CD4-positive, alpha-beta memory T cell (primary cell): ENCODE data around the gene MMP28. TPM values are rescaled to one million over a fixed set of nuclear protein-coding genes. Genes with fewer than 3 reads are reported as not detected.

ENCODE experiments used
- CTCF ChIA-PET: fragments of 350-600 bp; sonication (Branson Sonifier 250); formaldehyde crosslinking; loops from one replicate; lab custom pipeline; 2021; ENCODE audit warnings: inconsistent platforms; ENCODE audit not compliant: partially characterized antibody; lab: Charles Lee
- POLR2A ChIA-PET: fragments of 350-600 bp; sonication (Branson Sonifier 250); formaldehyde crosslinking; loops from one replicate; lab custom pipeline; 2021; ENCODE audit not compliant: partially characterized antibody; lab: Charles Lee
- DNase-seq, 5 donors: peaks; one replicate each; pipeline versions ENCODE4 v3.0.0 to v3.0.0-alpha.2; 2020 to 2022; ENCODE audit warnings: mixed read lengths in 1 of 5
- H3K27ac ChIP-seq: one replicate; pipeline ENCODE4 v1.7.0; 2013; ENCODE audit warnings: low read depth, low read length
- H3K27me3 ChIP-seq: 2 replicates; pipeline ENCODE4 v1.7.0; 2013; ENCODE audit warnings: mild to moderate bottlenecking, low read length, moderate library complexity; ENCODE audit not compliant: insufficient read depth
- H3K36me3 ChIP-seq: 2 replicates; pipeline ENCODE4 v1.7.0; 2013; ENCODE audit warnings: mild to moderate bottlenecking, low read length, moderate library complexity; ENCODE audit not compliant: insufficient read depth
- H3K4me1 ChIP-seq: 2 replicates; pipeline ENCODE4 v1.7.0; 2013; ENCODE audit warnings: mild to moderate bottlenecking, low read length, moderate library complexity; ENCODE audit not compliant: insufficient read depth
- H3K4me3 ChIP-seq, 2 donors: one replicate each; pipeline ENCODE4 v1.7.0; 2013; ENCODE audit warnings: low read length in 2 of 2, mild to moderate bottlenecking in 1 of 2
- H3K9me3 ChIP-seq, 2 donors: one replicate each; pipeline ENCODE4 v1.7.0; 2013; ENCODE audit warnings: low read length in 2 of 2, control low read depth in 1 of 2; ENCODE audit not compliant: control insufficient read depth in 1 of 2
- H3K27ac Mint-ChIP-seq, 7 donors: one replicate each; pipeline ENCODE4 v1.8.0; 2020 to 2021; ENCODE audit warnings: mixed read lengths in 7 of 7, mild to moderate bottlenecking in 6 of 7, inconsistent platforms in 3 of 7, moderate library complexity in 3 of 7
- H3K27me3 Mint-ChIP-seq, 2 donors: one replicate each; pipeline ENCODE4 v1.8.0; 2020 to 2021; ENCODE audit warnings: mixed read lengths in 2 of 2
- H3K36me3 Mint-ChIP-seq, 2 donors: one replicate each; pipeline ENCODE4 v1.8.0; 2020 to 2021; ENCODE audit warnings: mixed read lengths in 2 of 2, inconsistent platforms in 1 of 2, mild to moderate bottlenecking in 1 of 2
- H3K4me1 Mint-ChIP-seq, 4 donors: one replicate each; pipeline ENCODE4 v1.8.0; 2020 to 2021; ENCODE audit warnings: mixed read lengths in 4 of 4, mild to moderate bottlenecking in 1 of 4
- H3K4me3 Mint-ChIP-seq, 8 donors: one replicate each; pipeline ENCODE4 v1.8.0; 2020 to 2021; ENCODE audit warnings: mixed read lengths in 8 of 8, mild to moderate bottlenecking in 7 of 8, moderate library complexity in 6 of 8, inconsistent platforms in 3 of 8
- H3K9me3 Mint-ChIP-seq, 8 donors: one replicate each; pipeline ENCODE4 v1.8.0; 2020 to 2021; ENCODE audit warnings: mixed read lengths in 8 of 8, mild to moderate bottlenecking in 5 of 8, inconsistent platforms in 3 of 8, moderate library complexity in 1 of 8
- intact Hi-C: fragments of 100-400 bp; cut with micrococcal nuclease; formaldehyde crosslinking; loops from one replicate; pipeline ENCODE4 v1.15.1; 2023
- polyA plus RNA-seq, 2 donors: library from polyadenylated mRNA; unstranded; fragments of 300-500 nt; fragmentation: Illumina TruSeq; gene quantifications; one replicate each; pipeline ENCODE4 v1.2.3, GENCODE V29; 2021
- total RNA-seq, 2 experiments: library from RNA; stranded (reverse); gene quantifications; one replicate each; pipeline ENCODE4 v1.2.3, GENCODE V29; 2021

MMP28 gene
- total and polyA plus RNA-seq, 4 experiments from 2014 or later: 0.23 to 0.96 (median 0.64) TPM; not detected in 1

DNA sequence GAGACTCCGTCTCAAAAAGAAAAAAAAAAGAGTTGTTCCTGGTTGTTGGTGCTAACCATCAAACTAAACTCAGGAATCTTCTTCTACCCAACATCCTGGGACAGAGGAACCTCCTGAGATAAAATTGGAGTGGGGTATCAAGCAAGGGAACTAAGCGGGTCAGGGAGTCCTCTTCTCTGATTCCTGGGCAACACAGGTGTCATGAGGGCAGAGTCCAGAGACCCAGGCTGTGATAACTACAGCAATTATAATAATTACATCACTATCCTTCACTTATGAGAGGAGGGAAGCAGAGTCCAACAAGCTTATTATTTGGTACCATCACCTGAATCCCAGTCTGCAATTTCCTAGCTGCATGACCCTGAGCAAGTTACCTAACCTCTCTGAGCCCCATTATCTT, 26.6 kb downstream of the MMP28 start:
- Mint-ChIP-seq H3K36me3 (no peaks in the 10 kb centered on the region), H3K4me3 (no peak overlapping the region), H3K9me3 (no peaks in the 10 kb centered on the region), H3K27ac (no peak overlapping the region), H3K27me3 (peaks cover 0 to 7% of the 10 kb centered on the region in 2 donors), H3K4me1 (peaks cover 1 to 13% (median 6%) of the 10 kb centered on the region in 4 donors)
- H3K9me3 ChIP-seq: no peaks in the 10 kb centered on the region
- H3K4me1 ChIP-seq: peaks cover 6% of the 10 kb centered on the region
- ChIA-PET CTCF (interaction anchor here (1.0 to 13.8 kb wide), 5 partner anchors 21 to 39 kb away, joined by 3 to 350 read pairs (median 3); partner anchors contain the start of gene TAF15), POLR2A (no interaction called here)
- H3K4me3 ChIP-seq: no peak overlapping the region
- intact Hi-C loops: no loop called here
- no peak for DNase-seq
- H3K27me3 ChIP-seq: no peaks in the 10 kb centered on the region
- H3K27ac ChIP-seq: no peak overlapping the region
- H3K36me3 ChIP-seq: no peaks in the 10 kb centered on the region

DNA sequence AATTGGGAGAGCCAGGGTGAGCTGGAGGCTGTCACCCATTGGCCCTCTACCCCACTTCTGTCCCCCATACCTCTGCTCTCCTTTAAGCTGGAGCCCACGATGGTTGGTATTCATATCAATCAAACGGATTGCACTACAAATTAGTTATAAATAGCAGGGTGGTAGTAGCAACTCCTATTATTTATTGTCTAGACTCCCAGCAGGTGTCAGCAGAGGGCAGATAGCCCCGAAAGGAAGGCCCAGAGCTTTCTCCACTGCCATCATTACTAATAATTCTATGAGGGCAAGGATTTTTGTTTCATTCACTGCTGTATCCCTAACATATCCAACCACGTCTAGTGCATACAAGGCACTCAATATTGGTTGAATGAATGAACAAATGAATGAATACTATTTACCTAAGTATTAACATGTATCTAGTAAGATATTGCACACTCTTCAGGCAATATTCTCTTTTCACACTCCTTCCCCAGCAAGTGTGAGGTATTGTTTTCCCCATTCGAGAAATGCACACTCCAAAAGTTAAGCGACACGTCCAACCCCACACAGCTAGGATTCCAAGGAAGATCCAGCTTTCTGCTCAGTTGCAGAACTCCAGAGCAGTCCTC, 28.4 kb downstream of the MMP28 start:
- H3K9me3 ChIP-seq: no peaks in the 10 kb centered on the region
- intact Hi-C loops: no loop called here
- no peaks in the 10 kb centered on the region for H3K36me3 ChIP-seq
- H3K4me3 ChIP-seq: no peak overlapping the region
- H3K27ac ChIP-seq: no peak overlapping the region
- peaks cover 1 to 13% (median 6%) of the 10 kb centered on the region in 4 donors for H3K4me1 Mint-ChIP-seq
- POLR2A ChIA-PET: interaction anchor here (0.9 to 1.0 kb wide), 2 partner anchors 41 to 63 kb away, joined by 3 to 5 read pairs; no protein-coding TSS in a partner anchor
- H3K27me3 ChIP-seq: no peaks in the 10 kb centered on the region
- H3K36me3 Mint-ChIP-seq: no peaks in the 10 kb centered on the region
- H3K9me3 Mint-ChIP-seq: no peaks in the 10 kb centered on the region
- CTCF ChIA-PET: interaction anchor here (0.8 to 13.8 kb wide), 9 partner anchors 10 to 382 kb away, joined by 3 to 350 read pairs (median 4); partner anchors contain the start of gene TAF15
- no peak overlapping the region for H3K4me3 Mint-ChIP-seq
- peak in 4 of 5 donors; percentile 17 to 28 (median 22) for DNase-seq
- peak overlapping the region in 1 of 7 donors; percentile 22 for H3K27ac Mint-ChIP-seq
- H3K4me1 ChIP-seq: peaks cover 6% of the 10 kb centered on the region
- H3K27me3 Mint-ChIP-seq: peaks cover 0 to under 1% of the 10 kb centered on the region in 2 donors

DNA sequence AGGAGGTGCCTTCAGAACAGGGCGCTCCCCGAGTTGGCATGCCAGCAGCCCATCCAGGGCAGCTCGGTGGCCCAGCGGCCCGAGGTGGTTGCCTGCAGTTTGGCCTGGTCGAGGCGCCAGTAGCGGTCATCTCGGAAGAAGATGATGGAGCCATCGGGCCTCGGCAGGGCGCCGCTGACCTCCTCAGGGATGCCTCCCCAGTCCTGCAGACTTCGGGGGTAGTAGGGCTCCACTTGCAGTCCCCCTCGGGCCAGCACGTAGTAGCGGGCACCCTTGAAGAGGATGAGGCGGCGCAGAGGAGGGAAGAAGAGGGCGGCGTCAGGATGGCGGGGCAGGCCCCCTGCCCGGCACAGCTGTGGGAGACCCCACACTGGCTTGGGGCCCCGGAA, 29.0 kb downstream of the MMP28 start:
- H3K27ac Mint-ChIP-seq: no peak overlapping the region
- peaks cover 1 to 13% (median 6%) of the 10 kb centered on the region in 4 donors for H3K4me1 Mint-ChIP-seq

DNA sequence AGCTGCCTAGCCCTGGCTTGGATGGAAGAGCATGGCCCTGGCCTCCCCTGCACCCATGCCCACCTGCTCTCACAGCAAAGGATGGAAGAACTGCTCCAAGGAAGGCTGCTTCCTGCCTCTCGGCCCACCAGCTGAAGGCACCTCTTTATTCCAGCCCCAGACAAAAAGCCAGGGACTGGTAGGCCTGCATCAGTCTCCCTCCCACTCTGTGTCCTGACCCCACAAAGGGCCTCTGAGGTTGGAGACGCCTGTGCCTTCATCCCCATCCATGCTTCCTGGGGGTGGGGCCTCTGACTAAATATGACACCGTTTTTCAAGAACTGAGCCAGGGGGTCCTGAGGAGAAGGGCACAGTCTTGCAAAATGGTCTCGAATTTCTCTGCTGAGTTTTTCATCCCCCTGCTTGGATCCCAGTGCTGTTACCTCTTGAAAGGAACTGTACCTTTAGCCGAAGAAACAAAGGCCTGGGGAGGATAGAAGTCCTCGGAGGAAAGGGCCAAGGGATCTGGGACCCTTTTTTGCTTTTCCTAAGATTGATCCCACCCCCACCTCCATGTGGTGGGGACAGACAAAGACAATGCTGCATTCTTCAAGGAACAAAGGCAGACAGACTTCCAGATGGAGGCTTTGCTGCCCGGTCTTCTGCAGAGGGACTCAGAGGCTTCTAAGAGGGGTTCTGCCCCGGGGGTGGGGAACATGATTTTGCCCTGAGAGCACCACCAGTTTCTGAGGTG, 29.5 kb downstream of the MMP28 start:
- Histone ChIP-seq H3K9me3 (no peaks in the 10 kb centered on the region), H3K36me3 (no peaks in the 10 kb centered on the region), H3K4me1 (peaks cover 6% of the 10 kb centered on the region), H3K4me3 (no peak overlapping the region), H3K27ac (no peak overlapping the region), H3K27me3 (no peaks in the 10 kb centered on the region)
- Mint-ChIP-seq H3K4me3 (peak overlapping the region in 2 of 8 donors; percentile 20 to 29), H3K27ac (no peak overlapping the region), H3K4me1 (peaks cover 1 to 13% (median 6%) of the 10 kb centered on the region in 4 donors), H3K36me3 (no peaks in the 10 kb centered on the region), H3K9me3 (no peaks in the 10 kb centered on the region), H3K27me3 (no peaks in the 10 kb centered on the region)
- POLR2A ChIA-PET: interaction anchor here (1.0 to 4.4 kb wide), 2 partner anchors 43 kb away, joined by 5 to 115 read pairs; partner anchors contain the start of gene TAF15
- intact Hi-C loops: no loop called here
- DNase-seq: no peak
- CTCF ChIA-PET: interaction anchor here (2.2 to 13.8 kb wide), 4 partner anchors 10 to 42 kb away, joined by 10 to 350 read pairs (median 38); partner anchors contain the start of genes MMP28 and TAF15

More for the DNA sequence above, 29.0 kb downstream of the MMP28 start:
- Mint-ChIP-seq H3K9me3 (no peaks in the 10 kb centered on the region), H3K36me3 (no peaks in the 10 kb centered on the region), H3K4me3 (no peak overlapping the region), H3K27me3 (no peaks in the 10 kb centered on the region)
- Histone ChIP-seq H3K9me3 (no peaks in the 10 kb centered on the region), H3K4me3 (no peak overlapping the region), H3K27ac (no peak overlapping the region), H3K27me3 (no peaks in the 10 kb centered on the region), H3K4me1 (peaks cover 6% of the 10 kb centered on the region), H3K36me3 (no peaks in the 10 kb centered on the region)
- intact Hi-C loops: no loop called here
- ChIA-PET POLR2A (interaction anchor here (1.0 kb wide), 1 partner anchor 42 kb away, joined by 5 read pairs; no protein-coding TSS in a partner anchor), CTCF (interaction anchor here (1.0 to 13.8 kb wide), 5 partner anchors 9 to 381 kb away, joined by 4 to 350 read pairs (median 6); partner anchors contain the start of gene TAF15)
- DNase-seq: no peak

DNA sequence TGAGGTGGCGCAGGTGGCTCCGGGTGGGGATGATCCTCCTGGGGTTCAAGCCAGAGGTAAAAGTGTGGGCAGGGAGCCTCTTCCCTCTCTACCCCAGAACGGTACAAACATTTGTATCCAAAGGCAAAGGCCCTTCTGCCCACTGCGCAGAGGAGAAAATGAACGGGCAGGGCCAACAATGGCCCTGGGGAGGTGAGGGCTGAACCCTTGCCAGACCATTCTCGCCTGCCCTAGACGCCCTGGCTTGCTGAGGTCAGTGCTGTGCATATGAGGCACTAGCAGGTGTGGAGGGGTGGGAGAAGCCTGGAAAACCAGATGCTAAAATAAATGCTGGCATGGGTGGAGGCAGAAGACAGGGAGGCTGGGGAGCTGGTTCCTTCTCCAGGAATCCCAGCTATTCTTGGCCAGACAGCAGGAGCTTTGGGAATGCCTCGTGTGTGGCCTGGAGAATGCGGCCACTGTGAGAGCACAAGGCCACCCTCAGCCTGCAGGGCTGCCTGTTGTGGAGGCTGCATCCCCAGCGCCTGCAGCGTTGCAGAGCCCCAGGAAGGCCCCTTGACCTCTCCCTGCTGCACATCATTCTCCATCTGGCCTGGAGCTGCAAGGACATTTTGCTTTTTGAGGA, 30.2 kb downstream of the MMP28 start:
- peak overlapping the region in 2 of 7 donors; percentile 49 to 80 for H3K27ac Mint-ChIP-seq
- Histone ChIP-seq H3K36me3 (no peaks in the 10 kb centered on the region), H3K4me3 (peak overlapping the region in 1 of 2 donors; percentile 57), H3K4me1 (peaks cover 6% of the 10 kb centered on the region), H3K9me3 (no peaks in the 10 kb centered on the region), H3K27me3 (no peaks in the 10 kb centered on the region), H3K27ac (no peak overlapping the region)
- H3K9me3 Mint-ChIP-seq: no peaks in the 10 kb centered on the region
- intact Hi-C loops: no loop called here
- no peak for DNase-seq
- no peaks in the 10 kb centered on the region for H3K27me3 Mint-ChIP-seq
- H3K4me1 Mint-ChIP-seq: peaks cover 1 to 13% (median 6%) of the 10 kb centered on the region in 4 donors
- ChIA-PET POLR2A (interaction anchor here (1.2 to 4.4 kb wide), 3 partner anchors 44 to 234 kb away, joined by 3 to 115 read pairs (median 3); partner anchors contain the start of gene TAF15), CTCF (interaction anchor here (1.2 to 13.8 kb wide), 13 partner anchors 10 to 597 kb away, joined by 4 to 350 read pairs (median 11); partner anchors contain the start of genes MMP28, RASL10B and TAF15)
- peak overlapping the region; percentile 21 to 98 (median 95) for H3K4me3 Mint-ChIP-seq
- H3K36me3 Mint-ChIP-seq: no peaks in the 10 kb centered on the region

DNA sequence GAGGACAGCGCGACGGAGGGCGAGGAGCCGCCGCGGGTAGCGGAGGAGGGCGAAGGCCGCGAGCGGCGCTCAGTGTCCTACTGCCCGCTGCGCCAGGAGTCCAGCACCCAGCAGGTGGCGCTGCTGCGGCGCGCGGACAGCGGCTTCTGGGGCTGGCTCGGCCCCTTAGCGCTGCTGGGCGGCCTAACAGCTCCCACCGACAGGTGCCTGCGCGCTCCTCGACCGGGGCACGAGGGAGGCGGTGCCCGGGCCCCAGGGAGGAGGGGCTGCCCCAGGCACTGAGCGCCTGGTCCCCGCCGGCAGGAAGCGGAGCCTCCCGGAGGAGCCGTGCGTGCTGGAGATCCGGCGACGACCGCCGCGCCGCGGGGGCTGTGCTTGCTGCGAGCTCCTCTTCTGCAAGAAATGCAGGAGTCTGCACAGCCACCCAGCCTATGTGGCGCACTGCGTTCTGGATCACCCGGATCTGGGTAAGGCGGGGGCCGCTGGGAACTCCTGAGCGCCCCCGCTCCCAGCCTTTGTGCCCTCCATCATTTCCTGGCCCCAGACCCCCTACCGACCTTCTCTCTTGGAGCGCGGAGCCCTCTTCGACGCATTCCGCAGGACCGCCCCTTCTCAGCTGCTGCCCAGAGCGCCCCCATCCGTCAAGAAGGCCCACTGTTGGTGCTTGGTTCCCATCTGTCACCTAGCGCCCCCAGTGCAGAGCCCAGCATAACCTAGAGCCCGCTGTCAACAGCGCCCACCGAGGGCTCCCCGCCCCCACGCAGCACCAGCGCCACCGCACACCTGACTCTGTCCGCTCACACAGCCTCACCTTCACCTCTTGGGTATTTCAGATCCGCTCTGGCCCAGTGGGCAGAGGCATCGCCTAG, 31.1 kb downstream of the MMP28 start:
- Mint-ChIP-seq H3K27ac (peak overlapping the region; percentile 59 to 93 (median 83)), H3K36me3 (no peaks in the 10 kb centered on the region), H3K4me1 (peaks cover 1 to 13% (median 6%) of the 10 kb centered on the region in 4 donors), H3K27me3 (no peaks in the 10 kb centered on the region), H3K9me3 (no peaks in the 10 kb centered on the region), H3K4me3 (peak overlapping the region; percentile 89 to 98 (median 95))
- peak; percentile 78 to 84 (median 78) for DNase-seq
- intact Hi-C loops: loop anchor here (1.0 kb wide), 2 partner anchors 40 to 45 kb away; partner anchors contain the start of gene TAF15
- H3K27ac ChIP-seq: peak overlapping the region; percentile 15
- peak overlapping the region; percentile 54 to 57 for H3K4me3 ChIP-seq
- peaks cover 6% of the 10 kb centered on the region for H3K4me1 ChIP-seq
- ChIA-PET POLR2A (interaction anchor here (0.8 to 4.4 kb wide), 15 partner anchors 16 to 603 kb away, joined by 3 to 115 read pairs (median 4); partner anchors contain the start of genes MMP28, PEX12 and TAF15), CTCF (interaction anchor here (0.6 to 13.8 kb wide), 64 partner anchors 9 to 835 kb away, joined by 3 to 350 read pairs (median 4); partner anchors contain the start of genes AP2B1, CCT6B, MMP28 and RASL10B)
- H3K9me3 ChIP-seq: no peaks in the 10 kb centered on the region
- H3K36me3 ChIP-seq: no peaks in the 10 kb centered on the region
- no peaks in the 10 kb centered on the region for H3K27me3 ChIP-seq
